NCI-H526 (cell line): ENCODE data around the gene CCL18.
"Not testable (repeated sequence)": the region's sequence is repeated elsewhere in the genome, so short reads cannot be mapped to it uniquely, and the experiment has no call there.

Experiments used
- DNase-seq, 2 experiments: peaks; one replicate each; lab custom pipeline; 2025; lab: John Stamatoyannopoulos, UW

The CCL18 gene

DNA sequence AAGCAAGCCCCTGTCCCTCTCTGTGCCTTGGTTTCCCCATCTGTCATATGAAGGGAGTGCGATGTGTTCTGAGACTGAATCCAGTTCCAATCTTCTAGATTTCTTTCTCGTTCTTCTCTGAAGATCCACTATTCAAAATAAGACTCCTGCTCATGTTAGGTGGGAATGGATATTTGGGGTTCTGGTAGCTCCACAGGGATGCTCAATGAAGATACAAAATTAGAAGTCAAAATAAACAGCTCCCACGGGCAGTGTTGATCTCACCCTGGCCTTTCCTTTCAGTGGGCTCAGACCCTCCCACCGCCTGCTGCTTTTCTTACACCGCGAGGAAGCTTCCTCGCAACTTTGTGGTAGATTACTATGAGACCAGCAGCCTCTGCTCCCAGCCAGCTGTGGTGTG, 40.2 kb downstream of the CCL18 start:
- not testable (repeated sequence) for DNase-seq

GRCh38 chr17:36104701-36105181, 40.7 kb downstream of the CCL18 start:
- no peak for DNase-seq

DNA sequence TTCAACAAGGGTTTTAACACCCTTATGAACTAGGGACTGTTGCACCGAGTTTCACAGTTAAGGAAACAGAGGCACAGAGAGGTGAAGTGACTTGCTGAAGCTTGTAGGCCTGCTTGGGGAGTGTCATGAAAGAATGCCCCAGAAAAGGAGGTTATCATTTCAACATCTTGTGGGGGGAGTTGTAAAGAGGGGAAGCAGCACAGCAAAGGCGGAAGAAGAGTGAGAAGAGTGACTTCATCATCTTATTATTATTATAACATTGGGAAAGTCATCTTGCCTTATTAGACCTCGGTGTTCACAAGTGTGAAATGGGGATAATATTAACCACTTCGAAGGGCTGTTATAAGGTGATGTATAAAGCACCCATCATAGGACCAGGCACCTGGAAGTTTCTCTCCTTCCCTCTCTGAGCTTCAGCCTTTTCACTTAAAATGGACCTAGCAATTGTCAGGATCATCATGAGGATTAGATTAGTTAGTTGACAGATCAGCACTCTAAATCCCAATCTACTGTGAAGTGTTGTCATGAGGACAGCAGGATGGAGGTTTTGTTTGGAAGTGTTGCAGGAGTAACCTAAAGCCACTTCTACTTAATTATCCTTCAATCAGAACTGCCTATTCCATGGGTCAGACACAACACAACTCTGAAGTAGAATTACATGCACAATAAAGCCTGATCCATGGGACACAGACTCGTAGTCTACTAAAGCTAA, 41.9 kb downstream of the CCL18 start:
- DNase-seq: no peak

DNA sequence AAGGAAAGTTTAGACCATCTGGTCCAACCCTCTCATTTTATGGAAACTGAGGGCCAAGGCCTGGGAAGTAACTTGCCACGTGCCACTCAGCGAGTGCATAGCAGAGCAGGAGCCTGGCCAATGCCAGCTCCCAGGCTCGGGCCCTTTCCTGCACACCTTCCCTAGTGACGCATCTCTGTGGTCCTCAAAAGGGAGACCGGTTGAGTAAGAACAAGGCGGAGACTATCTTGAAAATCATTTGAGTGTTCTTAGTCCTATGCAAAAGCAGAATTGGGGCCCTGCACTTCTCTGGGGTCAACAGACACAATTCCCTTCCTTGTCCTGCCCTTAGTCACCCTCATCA, 42.4 kb downstream of the CCL18 start:
- DNase-seq: no peak

- no peak for DNase-seq
Measured at GRCh38 chr17:36107660-36108059, 43.6 kb downstream of the CCL18 start.

DNA sequence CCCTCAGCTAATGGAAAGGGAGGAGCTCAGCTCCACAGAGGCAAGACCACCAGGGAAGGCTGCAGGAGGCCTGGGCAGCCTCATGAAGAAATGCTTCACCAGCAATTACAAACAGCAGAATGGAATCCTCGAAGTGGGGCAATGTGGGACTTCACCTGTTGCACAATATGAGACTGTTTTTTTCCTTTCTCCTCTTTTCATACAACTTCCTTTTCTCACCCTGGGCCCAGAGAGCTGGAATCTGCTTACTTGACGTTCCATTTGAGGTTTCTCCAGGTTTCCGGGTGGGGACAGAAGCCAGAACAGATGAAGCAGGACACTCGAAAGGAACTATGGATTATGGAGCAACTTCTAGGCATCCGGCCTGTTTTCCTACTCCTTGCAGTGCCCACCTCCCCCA, 44.2 kb downstream of the CCL18 start:
- DNase-seq: not testable (repeated sequence)

GRCh38 chr17:36111068-36111490, 47.0 kb downstream of the CCL18 start:
- no peak for DNase-seq

- no peak for DNase-seq
Measured at GRCh38 chr17:36112572-36112971, 48.5 kb downstream of the CCL18 start.

DNA sequence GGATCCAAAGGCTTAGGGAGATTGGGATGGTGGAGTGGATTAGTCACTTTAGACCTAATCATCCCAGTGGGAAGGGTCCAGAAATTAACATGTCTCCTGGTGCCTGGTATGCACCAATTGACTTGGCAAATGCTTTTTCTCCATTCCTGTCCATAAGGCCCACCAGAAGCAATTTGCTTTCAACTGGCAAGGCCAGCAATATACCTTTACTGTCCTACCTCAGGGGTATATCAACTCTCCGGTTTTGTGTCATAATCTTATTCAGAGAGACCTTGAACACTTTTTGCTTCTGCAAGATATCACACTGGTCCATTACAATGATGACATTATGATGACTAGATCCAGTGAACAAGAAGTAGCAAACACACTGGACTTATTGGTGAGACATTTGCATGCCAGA, 49.1 kb downstream of the CCL18 start:
- not testable (repeated sequence) for DNase-seq

GRCh38 chr17:36114971-36115648, 51.0 kb downstream of the CCL18 start:
- not testable (repeated sequence) for DNase-seq

DNA sequence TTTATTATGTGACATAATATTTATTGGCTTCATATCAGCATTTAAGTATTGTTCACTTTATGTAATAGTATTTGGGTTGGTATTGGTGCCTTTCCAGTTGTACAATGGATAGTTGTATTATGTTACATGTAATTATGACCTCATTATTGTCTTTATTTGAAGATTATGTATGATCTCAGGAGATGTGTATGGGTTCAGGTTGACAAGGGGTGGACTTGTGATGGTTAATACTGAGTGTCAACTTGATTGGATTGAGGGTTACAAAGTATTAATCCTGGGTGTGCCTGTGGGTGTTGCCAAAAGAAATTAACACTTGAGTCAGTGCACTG, 51.5 kb downstream of the CCL18 start:
- DNase-seq: not testable (repeated sequence)

DNA sequence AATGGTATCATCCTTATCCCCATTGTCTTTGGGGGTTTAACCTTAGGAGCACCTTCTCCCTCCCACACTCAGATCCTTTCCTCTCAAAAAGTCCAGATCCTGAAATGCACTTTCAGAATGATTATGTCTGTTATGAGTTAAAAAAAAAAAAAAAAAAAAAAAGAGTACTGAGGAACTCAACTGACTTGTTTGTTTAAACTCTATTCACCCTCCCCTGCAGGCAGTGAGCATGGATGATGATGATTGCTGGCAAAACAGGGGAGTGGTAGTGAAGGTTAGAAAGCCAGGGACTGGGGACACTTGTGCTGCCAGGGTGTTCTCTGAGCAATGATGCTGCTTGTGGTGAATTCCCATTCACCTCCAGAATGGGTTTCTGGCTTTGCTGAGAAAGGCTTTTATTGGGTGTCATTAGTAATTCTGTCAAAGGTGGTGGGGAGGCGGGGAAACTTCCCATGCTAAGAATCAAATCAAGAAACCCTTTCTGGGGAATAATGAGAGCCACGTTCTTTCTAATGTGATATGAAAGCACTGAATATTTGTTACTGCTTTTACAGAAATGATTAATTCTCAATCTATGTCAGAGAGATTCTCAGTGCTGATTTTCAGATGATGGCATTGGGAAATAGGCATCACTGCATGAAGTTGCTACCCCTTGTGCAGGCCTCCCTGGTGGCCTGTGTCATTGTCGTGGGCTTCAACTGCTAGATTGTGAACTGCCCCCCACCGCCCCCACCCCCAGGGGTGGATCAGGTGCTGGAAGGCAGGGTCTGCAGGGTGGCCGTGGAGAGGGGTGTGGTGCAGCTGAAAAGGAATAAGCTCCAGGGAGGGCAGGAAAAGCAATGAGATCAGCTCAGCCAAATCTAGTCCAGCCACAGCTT, 53.7 kb downstream of the CCL18 start:
- no peak for DNase-seq

- no peak for DNase-seq
Measured at GRCh38 chr17:36118477-36119353, 54.6 kb downstream of the CCL18 start.

- DNase-seq: no peak
Measured at GRCh38 chr17:36120221-36120620, 56.1 kb downstream of the CCL18 start.

DNA sequence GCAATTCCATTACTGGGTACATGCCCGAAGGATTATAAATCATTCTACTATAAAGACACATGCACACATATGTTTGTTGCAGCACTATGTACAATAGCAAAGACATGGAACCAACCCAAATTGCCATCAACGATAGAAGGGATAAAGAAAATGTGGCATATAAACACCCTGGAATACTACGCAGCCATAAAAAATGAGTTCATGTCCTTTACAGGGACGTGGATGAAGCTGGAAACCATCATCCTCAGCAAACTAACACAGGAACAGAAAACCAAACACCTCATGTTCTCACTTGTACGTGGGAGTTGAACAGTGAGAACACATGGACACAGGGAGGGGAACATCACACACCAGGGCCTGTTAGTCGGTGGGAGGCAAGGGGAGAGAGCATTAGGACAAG, 57.0 kb downstream of the CCL18 start:
- not testable (repeated sequence) for DNase-seq
